DMS79 (cell line): ENCODE data around the gene OTOP2.
"Not testable (repeated sequence)": the region's sequence is repeated elsewhere in the genome, so short reads cannot be mapped to it uniquely, and the experiment has no call there.

ENCODE experiments used
- DNase-seq: peaks from one replicate; lab custom pipeline; 2025; lab: John Stamatoyannopoulos, UW

The OTOP2 gene

DNA sequence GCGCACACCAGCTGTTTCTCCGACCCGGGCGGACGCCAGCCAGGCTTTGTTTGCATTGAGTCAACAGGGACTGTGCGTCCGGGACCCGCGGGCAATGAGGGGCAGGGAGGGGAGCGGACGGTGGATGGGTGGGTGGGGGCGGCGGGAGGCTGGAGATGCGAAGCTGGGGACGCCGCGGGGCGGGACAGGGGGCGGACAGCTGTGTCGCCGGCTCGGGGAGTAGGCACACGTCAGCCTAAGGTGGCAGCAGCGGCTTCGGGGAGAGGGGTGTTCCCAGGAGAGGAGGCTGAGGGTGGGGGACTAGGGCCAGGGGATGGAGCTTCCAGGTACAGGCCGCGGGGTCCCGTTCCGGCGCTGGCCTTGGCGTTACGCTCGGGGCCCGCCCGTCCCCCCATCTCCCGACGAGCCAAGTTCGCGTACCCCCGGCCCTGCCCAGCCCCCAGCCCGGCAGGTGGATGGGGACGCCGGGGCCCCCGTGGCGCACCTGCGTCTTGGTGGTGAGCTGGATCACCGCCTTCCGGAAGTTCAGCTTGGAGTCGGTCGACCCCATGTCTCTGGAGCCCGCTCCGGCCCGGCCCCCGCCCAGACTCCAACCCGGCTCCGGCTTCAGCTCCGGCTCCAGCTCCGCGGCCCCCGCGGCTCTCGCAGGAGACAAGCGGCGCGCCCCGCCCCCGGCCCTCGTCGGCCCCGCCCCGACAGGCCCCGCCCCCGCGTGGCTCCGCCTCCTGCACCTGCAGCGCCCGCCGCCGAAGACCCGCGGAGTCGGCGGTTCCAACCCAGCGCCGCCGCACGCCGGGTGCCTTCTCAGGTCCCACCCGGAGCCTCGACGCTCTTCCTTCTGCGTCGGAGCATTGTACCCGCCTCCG lies 48.3 kb downstream of the OTOP2 start, which contains the start of gene HID1:
Gene HID1, minus strand, starts transcription at position 653 of the 866 bp plus-strand sequence. Its CDS starts 103 bp downstream, at position 550.
- no peak for DNase-seq

DNA sequence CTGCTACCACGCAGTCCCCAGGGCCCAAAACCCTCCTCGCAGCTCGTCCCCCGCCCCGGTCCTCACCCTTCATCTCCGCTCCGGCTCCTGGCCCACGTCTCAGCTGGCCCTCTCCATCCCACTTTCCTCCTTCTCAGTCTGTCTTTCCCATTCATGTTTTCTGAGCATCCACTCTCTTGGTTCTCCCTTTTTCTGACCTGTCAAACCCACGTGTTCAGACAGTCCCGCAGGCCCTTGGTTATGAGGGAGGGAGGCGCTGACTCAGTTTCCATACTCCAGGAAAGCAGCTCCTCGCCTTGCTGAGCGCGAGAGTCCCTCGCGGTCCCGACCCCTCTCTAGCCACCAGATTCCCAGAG lies 48.9 kb downstream of the OTOP2 start:
- no peak for DNase-seq

DNA sequence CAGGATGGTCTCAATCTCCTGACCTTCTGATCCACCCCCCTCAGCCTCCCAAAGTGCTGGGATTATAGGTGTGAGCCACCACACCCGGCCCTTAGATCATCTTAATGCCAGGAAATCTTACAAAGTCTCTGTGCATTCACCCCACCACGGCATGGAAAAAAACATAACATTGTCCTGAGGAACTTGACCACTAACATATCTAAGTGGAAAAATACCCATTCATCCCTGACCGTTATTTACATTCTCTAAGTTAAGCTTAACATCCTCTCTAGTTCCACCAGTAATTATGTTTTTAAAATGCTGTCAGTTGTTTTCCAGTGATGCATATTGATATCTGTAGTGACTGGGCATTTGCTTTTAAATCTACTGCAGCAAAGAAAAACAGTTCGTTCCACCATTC lies 51.9 kb downstream of the OTOP2 start:
- no peak for DNase-seq

DNA sequence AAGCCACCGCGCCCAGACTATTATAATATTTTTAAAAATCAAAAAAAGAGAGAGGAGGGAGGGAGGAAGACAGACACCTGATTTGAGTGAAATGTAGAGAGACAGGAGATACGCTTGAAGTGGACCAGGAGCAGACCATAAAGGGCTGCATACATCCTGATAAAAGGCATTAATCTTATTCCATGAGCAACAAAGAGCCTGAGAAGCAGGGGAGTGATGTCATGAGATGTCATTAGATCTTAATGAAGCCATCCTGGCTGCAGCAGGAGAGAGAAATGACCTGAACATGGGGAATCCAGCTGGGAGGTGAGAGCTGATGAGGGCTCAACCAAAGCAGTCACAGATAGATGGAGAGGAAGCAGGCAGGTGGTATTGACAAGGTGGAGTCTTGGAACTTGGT lies 53.7 kb downstream of the OTOP2 start:
- DNase-seq = no peak

DNA sequence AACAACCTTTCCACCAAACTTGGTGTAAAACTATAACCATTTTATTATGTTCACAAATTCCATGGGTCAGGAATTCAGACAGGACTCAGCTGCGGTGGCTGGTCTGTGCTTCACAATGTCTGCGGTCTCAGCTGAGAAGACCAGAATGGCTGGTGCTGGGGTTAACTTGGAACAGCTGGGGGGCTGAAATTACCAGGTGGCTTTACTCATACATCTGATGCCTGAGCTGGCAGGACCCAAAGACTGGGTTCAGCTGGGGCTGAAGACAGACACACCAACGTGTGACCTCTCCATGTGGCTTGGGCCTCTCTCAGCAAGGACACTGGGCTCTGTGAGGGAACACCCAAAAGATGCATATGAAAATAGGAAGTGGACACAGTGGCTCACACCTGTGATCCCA lies 54.2 kb downstream of the OTOP2 start:
- DNase-seq = no peak

DNA sequence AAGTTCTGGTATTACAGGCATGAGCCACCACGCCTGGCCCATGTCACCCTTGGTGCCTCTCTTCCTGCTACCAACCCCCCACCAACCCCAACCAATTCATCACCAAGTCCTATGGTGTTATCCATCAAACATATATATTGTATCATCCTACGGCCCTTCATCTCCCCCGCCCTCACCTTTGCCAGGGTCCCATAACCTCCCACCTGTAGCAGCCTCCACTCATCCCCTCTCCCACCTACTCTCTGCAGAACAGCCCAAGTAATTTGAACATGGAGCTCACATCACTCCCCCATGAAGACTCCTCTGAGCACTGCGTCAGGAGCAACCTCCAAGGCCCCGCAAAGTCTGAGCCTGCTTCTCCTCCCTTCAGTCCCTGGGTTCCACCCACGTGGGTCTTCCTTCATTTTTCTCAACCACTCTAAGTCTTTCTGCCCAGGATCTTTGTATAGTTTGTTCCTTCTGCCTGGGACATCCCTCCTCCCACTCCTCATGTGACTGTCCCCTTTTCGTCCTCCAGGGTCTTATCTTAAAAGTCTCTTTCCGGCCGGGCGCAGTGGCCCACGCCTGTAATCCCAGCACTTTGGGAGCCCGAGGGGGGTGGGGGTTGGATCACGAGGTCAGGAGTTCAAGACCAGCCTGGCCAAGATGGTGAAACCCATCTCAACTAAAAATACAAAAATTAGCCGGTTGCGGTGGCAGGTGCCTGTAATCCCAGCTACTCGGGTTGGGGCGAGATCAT lies 55.5 kb downstream of the OTOP2 start:
- DNase-seq = no peak

DNA sequence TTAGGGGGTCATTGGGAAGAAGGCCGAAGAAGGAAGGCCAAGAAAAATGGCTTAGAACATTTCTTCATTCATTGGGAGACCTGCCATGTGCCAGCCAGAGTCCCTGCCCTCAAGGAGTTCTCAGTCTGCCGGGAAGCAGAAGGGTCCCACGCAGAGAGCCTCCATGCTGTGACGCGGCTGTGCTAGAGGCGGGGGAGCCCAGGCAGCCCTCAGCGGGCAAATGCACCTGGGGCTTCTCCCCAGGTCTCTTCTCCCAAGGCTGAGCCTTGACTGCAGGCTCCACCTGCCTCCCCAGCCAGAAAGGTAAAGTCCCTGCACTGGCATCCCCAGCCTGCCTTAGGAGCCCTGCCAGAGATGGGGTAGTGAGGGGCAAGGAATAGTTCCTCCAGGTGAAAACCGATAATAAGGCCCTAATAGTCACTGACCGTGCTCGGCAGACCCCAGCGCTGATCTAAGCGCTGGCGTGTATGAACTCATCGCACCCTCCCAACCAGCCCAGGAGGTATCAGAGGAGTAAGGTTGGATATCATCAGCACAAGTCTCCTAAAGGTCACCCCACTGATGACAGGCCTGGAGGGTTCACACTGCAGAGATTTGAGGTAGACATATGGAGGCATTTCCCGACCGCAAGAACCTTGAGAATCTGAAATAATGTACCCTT lies 57.4 kb downstream of the OTOP2 start:
- no peak for DNase-seq

DNA sequence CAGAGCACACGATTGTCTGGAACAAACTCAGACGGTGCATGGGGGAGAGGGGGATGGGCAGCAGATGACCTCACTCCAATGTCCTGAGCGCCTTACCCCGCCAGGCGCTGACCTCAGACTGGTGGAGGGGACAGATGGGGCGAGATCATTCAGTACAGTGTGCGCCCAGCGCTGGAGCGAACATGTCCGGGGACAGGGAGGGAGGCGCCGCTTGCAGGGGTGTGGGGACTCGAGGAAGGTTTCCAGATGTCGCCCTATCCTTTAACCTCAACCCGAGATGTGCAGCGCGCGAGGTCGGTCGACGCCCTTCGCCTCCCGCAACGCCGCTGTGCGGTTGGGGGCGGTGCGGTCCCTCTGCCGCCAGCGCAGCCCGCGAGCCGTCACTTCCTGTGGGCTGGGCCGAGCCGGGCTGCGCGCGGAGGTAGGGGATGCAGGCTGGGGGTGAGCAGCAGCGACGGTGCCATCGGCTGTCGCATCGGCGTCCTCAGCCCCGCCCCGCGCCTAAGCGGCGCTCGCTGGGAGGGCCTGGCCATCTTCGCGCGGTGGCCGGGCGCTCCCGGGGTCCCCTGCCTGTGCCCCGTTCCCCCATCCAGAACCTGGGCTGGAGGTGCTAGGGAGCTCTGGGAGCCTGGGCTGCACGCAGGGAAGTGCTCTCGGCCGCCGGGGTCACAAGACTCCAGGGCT lies 58.0 kb downstream of the OTOP2 start:
- no peak for DNase-seq

DNA sequence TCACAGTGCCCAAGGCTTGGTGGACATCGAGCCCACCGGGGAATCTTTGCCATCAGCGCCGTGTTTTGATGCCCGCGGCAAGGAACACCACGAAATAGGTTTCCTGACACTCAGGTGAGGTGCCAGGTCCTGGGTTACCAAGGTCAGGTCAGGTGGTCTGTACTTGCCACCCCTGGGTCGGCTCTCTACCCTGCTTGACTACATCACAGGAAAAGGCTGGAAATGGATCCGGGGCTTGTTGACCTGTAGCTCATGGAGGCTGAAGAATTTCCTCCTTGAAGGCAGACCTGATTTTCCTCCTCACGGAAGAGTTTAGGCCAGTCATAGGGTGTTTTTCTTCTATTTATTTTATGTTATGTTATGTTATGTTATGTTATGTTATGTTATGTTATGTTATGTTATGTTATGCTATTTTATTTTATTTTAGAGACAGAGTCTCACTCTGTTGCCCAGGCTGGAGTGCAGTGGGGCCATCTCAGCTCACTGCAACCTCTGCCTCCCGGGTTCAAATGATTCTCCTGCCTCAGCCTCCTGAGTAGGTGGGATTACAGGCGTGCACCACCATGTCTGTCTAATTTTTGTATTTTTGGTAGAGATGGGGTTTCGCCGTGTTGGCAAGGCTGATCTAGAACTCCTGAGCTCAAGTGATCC lies 58.7 kb downstream of the OTOP2 start:
- not testable (repeated sequence) for DNase-seq
